Activated CD8-positive, alpha-beta memory T cell treated with anti-CD3 and anti-CD28 coated beads for 4 hours (primary cell): ENCODE measurements around the gene PARP12.

Source experiments
- DNase-seq, 2 donors: peaks; one replicate each; pipeline ENCODE4 v3.0.0-alpha.2; 2020; ENCODE audit warnings: low read depth in 2 of 2

Gene PARP12

DNA sequence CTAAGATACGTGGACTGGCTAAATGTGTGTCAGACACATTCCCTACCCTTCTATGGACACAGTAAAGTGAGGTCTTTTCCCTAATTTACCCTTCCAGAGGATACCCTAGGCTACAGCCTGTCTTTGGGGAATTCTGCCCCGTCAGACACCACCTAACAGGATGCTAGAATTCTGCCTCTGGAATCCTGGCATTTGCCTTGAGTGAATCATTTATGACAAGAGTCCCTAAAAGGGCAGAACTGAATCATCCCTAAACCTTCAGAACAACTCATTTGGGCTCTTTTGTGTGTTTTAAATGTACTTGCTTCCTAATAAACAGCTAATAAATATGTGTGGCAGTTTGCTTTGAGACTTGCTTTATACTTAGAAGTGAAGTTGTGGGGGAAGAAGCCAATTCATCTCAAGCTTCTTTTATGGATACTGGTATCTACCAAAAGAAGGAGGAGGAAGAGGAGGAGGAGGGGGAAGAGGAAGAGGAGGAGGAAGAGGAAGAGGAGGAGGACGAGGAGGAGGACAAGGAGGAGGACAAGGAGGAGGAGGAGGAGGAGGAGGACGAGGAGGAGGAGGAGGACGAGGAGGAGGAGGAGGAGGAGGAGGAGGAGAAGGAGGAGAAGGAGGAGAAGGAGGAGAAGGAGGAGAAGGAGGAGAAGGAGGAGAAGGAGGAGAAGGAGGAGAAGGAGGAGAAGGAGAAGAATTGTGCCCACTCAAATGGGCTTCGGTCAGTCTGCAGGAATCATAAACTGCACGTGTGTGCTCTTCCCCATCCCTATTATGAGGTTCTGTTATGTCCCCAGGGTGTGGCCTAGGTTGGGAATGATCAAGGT lies 27.1 kb downstream of the PARP12 start:
- DNase-seq: no peak

DNA sequence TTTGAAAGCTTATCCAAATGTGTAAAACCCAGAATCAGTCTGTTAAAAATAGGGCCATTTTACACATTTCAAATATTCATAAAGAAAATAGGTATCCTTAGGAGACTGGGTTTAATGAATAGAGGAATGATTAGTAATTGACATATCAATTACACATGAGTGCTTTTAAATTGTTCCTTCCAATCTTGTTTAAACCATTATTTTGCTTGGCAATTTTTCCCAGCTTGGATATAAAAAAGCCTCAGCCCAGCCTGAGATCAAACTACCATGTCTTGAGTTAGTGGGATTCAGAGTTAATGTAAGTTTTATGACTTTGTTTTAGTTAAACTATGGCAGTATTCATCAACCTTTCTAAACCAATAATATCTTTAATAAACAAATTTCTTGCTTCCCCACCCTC lies 28.3 kb downstream of the PARP12 start:
- no peak for DNase-seq

DNA sequence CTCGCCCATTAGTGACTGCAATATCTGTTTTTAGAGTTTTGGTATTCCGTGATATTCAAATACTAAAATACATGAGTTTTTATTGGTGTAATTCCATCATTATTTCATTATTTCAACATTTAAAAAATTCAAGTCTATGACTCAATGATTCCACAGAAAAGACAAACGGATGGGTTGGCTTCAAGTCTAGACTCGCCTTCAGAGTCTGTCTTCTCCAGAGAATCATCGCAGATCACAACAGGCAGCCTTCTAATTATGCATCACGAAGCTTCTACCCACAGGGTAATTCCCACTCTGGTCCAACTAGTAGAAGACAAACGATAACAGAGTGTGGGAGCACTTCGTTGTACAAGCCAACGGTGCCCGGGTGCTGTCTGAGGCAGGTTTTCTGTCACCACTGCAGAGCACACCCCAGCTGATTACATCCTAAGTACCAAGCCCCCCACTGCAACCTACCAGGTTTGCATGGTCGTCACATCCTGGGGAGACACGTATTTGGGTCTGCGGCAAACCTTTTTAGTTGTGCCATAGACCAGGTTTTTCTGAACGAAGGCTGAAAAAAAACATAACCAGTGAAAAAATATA lies 28.9 kb downstream of the PARP12 start:
- DNase-seq: no peak

DNA sequence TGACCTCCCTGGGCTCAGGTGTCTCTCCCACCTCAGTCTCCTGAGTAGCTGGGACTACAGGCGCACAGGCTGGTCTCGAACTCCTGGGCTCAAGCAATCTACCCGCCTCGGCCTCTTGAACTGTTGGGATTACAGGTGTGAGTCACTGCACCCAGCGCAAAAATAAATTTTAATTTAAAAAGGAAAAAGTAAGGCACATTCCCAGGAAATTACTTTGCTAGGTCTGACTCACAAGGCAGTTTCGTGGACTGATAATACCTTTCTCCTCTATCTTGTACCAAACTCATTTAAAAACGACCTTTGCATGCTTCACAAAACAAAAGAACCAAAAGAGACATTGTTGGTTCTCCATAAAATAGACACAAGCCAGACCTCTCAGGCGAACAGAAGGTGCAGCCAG lies 29.7 kb downstream of the PARP12 start:
- DNase-seq: no peak

DNA sequence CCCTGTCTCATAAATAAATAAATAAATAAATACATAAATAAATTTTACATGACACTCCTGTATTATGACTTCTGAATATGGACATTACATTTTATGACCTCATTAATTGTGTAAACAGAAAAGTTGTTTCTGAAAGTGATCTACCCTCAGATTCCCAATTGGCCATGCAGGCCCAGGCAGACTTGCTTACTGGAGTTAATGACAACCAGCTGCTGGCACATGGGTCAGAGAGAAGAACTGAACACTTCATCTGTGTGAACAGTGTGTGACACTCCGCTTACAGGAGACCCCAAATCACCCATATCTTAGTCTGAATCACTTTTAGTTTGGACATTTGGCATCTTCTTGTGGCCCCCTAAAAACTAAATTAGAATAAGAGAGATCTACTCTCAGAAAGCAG lies 31.4 kb downstream of the PARP12 start:
- no peak for DNase-seq

DNA sequence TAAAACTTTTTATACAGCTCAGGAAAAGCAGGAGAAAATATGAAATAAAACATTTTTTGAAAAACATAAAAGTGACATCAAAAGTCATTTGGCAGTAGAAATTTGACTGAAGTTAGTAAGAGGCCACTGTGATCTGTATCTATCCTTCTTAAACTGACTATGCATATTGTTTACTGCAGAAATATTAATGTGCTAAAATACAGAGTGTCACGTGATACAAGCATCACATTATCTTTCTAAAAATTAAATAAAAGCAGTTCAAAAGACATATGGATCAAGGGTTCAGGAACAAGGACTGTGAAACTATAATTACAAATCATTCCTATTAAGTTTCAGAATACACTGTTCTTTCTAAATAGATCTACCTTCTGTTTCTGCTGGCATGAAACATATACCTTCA lies 33.7 kb downstream of the PARP12 start:
- DNase-seq: no peak

DNA sequence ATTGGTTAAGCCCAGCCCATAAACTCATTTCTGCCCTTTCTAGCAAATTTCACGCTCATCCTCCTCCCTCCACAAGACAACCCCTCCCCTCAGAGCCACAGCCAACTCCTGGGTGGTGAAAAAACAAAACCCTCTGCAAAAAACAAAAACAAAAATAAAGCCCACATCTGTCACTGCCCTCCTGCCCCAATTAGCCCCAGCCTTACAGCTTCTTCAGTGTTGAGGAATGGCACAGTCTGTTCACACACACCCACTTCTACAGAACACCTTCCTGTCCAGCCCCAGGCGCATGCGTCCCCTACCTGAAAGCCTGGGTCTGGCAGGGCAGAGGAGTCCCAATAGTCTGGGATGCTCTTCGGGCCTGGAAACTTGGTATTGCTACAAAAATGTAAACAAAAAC lies 34.4 kb downstream of the PARP12 start:
- DNase-seq: no peak

DNA sequence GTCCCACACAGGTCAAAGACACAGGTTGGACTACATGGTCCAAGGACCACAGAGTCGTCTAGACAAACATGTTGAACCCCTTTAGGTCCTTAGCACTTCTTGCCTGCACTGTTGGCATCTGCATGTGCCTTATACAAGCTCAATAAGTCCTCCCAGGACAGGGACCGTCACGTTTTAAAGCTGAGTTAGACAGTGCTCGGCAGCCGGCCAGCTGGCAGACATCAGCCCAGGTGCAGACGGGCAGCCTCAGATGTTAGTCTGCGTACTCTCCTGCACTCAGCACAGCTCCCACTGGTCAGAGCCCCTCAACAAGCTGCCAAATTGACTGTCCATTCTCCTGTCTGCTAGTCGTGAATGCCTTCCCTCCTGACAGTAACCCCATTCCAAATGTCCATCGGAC lies 34.9 kb downstream of the PARP12 start:
- DNase-seq: no peak

DNA sequence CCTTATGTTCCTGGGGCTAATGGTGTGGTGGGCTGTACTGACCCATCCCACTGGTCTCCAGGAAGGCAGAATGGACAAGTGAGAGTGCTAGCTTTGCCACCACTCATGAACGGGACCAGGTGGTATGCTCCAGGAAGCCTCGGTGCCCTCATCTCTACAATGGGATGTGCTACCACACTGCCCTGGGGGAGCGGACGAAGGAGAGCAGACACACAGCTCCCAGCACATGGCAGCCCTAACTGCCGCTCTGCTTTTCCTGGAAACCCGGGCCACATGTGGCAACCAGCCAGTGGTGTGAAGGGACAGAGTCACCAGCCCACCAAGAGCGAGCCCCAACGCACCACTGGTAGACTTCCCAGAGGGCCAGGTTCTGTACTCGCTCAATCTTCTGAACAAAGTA lies 35.8 kb downstream of the PARP12 start:
- DNase-seq: no peak

DNA sequence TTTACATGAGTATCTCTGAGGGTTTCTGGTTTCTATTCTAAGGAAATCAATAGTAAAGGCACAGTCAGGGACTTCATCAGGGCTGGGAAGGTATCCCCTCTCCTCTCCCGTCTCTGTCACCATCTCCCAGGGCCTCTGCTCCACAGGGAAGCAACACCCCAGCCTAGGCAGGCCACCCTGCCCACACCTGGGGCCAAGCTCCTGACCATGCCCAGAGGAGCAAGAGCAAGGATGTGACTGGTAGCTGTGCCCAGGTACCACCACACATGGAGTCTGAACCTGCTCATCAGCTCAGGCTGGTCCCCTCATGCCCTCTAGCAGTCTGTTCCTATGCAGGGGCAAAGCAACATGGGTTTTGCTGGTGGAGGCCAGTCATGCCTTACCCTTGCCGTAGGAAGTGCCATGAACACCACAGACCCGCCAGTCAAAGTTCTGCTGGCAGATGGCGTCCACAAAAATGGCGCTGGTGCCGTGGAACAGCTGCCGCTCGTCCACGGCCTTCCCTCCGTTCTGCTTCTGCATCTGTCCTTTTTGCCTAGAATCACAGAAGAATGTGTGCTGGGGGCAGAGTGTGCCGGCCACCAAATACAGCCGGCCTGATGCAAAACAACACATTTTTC lies 36.8 kb downstream of the PARP12 start:
- DNase-seq: no peak

DNA sequence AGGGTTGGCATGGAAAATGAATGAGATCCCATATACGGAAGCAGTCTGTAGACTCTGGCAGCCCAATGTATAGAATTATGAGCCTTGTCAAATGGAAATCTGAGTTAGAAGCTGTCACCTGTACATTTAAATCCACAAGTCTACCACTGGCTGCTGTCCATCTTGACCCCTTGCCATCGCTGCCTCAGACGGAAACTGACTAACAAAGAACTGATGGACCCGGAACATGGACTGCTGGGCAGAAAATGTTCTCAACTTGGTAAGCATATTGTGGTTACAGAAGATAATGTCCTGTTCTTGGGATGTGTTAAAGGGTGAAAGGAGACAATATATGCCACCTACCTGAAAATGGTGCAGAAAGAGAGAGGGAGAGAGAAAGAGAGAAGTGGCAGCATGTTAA lies 37.5 kb downstream of the PARP12 start:
- DNase-seq: no peak

DNA sequence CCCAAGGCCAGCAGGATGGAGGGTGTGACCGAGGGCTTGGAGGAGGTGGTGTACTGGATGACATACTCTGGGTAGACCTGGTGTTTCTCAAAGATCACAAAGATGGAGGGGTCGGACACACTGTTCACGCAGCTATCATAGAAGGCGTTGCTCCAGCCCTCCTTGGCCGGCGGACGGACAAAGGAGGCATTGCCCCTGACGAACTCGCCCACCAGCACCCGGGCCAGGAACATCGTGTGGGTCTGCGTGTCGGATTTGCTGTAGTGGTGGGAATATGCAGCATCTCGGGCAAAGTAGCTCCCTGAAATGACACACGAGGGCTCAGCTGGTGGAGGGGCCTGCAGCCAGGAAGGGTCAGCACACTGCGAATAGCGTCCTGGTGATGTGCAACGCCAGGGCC lies 38.2 kb downstream of the PARP12 start:
- no peak for DNase-seq

DNA sequence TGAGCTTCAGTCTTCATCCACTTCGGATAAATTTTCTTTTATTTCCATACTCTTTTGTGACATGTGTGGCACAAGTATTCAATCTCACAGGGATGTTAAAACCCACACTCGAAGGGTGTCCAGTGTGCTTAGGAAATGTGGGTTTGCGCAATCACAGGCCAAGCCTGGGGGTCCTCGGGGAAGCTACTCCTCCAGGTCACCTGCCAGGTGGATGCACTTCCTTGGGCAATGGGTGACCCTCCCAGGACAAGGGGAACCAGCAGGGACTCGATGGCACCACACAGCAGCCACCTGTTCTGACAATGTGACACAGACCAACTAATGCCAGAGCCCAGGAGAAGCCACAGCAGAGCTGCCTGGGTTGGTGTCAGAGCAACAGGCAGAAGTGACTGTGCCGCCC lies 39.0 kb downstream of the PARP12 start:
- DNase-seq: no peak

DNA sequence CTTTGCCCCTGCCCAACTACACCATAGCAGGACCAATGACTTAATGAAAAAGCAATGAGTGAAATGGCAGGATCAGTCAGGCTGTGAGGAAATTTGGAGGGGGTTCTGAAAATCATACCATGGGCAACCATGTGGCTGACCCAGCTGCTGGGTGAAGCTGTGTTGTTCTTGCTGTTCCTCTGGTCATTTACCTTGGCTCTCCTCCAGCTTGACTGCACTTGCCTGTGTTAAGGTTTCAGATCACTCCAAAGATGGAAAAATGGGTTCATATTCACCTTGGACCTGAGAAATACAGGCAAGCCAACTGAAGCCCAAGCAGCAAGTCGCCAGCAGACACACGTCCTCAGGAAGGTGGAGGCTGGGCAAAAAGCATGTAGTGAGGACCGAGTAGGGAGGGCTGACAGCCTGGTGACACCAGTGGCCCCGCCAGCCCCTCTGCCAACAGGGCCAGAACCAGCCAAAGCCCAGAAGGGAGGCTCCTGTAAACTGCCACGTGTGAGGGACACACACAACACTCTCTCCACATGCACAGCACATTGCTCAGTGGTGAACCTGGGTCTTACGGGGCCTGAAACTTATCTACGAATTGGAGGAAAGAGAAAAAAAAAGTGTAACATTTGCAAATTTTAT lies 40.1 kb downstream of the PARP12 start:
- DNase-seq: no peak

DNA sequence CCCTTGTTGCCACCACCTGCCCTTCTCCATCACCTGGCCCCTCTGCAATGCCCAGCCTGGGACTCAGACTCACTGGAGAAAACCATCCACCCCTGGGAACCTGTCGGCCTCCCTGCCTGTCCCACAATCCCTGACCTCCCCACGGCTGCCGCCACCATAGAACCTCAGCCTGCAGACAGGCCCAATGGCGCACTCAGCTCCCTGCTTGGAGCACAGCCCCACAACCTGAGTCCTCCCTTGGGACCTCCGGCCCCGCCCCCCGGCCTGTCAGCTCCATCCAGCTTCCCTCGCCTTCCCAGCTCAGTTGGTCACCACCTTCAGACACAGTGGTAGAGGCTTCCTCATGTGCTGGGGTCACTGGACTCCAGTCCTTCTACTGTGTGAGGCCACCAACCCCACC lies 41.1 kb downstream of the PARP12 start:
- no peak for DNase-seq

DNA sequence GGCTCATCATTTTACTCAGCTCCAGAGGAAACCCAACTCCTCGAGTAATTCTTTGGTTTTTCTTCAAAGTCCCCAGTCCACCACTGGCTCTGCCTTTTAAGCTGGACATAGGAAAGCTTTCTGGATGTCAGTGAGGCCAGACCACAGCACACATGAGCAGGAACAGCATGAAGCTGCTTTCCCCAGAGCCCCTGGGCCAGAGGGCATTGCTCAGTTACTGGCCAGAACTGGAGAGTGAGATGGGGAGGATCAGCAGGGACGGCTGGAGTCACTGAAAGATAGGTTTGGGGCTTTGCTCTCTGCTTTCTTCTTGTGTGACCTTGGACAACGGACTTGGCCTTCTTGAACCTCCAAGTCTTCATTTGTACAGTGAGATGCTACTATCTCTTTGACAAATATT lies 43.1 kb downstream of the PARP12 start:
- DNase-seq: no peak

DNA sequence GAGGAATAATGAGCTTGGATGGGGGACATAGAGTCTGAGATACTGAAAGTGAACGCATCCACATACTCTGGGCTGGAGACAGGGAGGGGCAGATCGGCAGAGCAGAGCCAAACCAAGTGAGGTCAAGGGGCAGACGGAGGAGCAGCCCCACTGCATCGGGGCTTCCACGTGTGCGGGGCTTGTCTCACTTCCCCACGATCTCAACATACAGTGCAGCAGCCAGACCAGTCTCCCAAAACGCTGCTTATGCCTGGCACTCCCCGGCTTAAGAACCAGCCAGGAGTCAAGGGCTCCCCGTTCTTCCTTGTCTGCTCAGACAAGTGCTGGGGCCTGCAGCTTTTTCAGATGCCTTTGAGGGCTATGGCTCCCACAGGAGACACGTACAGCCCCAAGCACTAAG lies 43.6 kb downstream of the PARP12 start:
- no peak for DNase-seq

DNA sequence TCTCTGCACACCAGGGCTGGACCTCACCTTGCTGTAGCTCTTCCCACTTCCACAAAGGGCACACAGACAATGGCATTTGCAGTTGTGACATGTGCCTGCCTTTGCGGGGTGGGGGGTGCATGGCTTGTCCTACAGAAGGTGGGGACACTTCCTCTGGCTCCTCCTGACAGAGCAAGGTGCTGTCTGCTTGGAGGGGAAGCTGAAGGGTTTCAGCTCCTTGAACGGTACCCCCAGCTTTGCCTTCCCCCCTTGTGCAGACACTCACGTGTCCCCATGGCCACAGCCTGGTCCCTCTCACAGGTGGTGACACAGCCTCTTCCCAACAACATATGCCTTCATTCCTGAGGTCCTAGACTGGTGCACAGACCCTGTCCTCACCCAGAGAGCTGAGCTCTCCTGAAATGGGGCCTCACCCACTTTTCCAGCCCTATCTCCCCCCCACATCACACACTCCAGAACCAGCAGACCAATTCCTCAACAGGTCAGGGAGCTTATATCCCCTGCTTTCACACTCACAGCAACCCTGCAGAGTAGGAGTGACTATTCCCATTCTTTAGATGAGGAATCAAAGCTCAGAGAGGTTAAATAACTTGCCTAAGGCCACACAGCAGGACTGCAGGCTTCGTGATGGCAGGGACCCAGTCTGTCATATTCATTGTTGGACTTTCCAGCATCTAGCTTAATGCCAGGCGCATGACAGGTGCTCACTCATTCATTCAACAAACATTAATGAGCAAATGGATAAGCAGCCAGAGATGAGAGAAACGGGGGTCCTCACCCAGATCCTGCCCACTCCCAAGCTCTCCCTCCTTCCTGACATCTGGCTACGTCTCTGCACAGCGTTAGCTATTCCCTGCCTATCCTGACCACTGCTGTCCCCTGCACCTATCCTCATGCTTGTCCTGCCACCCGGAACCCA lies 44.4 kb downstream of the PARP12 start:
- DNase-seq: no peak

DNA sequence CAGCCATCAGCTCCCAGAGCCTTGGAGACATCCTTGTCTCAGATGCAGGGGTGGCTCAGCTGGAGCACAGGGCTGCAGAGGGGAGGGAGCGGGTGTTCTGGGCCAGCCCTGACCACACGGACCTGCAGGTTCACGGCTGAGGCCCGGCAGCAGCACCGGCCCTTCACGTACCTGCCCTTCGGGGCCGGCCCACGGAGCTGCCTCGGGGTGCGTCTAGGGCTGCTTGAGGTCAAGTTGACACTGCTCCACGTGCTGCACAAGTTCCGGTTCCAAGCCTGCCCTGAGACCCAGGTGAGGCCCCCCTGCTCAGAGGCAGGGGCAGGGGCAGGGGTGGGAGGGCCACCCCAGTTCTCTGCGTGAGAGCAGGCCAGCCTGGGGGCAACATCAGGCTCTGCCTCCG lies 45.2 kb downstream of the PARP12 start:
- DNase-seq: no peak

DNA sequence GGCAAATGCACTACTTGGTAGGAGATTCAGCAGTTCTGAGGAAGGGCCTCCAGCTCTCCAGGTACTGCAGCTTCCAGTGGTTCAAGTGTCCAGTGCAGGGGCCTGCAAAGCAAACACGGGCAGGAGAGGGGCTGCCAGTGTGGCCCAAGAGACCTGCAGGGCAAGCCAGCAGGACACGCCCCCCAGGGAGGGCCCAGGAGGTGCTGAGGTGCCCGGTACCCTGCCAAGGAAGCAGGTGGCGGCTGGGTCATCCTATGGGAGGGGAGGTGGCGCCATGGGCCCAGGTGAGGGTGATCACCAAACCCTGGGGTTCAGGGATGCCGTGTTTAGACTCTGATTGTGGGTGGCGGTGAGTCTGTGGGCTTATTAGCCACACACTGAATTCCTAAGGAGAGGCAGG lies 45.7 kb downstream of the PARP12 start:
- no peak for DNase-seq

DNA sequence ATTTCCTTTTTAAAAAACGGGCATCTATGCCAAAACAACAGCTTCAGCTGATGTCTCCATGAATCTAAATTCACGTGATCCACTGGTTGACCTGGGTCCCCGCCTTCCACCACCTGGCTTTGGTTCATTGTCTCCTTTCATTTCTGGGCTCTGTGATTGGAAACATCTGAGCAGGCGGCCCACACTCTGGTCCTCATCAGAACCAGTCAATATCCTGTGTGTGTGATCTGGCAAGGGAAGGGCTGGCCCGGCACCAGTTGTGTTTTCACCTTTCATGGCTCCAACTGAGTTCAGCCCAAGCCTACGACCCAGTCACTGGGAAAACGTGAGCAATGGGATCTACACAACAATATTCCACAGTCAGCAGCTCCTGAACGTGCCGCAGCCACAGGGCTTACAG lies 46.2 kb downstream of the PARP12 start:
- DNase-seq: no peak

DNA sequence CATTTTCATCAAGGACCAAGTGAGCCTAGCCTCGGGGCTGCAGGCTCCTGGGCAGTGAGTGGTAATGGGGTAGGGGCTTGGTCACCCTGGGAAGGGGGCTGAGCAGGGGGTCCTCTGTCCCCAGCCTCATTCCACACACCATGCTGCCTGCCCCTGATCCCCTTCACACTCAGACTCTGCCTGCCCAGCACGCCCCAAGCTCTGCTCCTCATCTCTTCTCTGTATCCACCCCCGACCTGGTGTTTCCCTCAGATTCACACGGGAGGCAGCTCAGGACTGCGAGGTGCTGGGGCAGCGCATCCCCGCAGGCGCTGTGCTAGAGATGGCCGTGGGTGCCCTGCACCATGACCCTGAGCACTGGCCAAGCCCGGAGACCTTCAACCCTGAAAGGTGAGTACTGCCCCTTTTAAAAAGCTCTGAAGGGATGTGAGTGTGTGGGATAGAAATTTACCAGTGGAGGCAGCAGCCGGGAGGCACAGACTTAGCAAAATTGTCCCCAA lies 47.2 kb downstream of the PARP12 start:
- DNase-seq: no peak
